Endothelial cell of umbilical vein (primary cell): Measurements from ENCODE around the gene VPS4A. TPM values are rescaled to one million over a fixed set of nuclear protein-coding genes. Genes with fewer than 3 reads are reported as not detected.

Experiments used
- BruUV-seq: library from RNA; stranded (reverse); fragments of 400-500 nt; replicated peaks from 2 replicates; lab custom pipeline; 2021; lab: Mats Ljungman, UMichigan
- CTCF ChIA-PET: fragments of 300-600, 350-600 bp; sonication (Branson Sonifier 250); formaldehyde crosslinking; loops from one replicate; lab custom pipeline; 2021; ENCODE audit warnings: antibody characterized with exemption, inconsistent platforms; lab: Charles Lee
- POLR2A ChIA-PET: fragments of 300-600, 350-600 bp; sonication (Branson Sonifier 250); formaldehyde crosslinking; loops from one replicate; lab custom pipeline; 2021; ENCODE audit warnings: antibody characterized with exemption, inconsistent platforms; lab: Charles Lee
- DNase-seq: peaks from one replicate; pipeline ENCODE4 v3.0.0-alpha.2; 2011; ENCODE audit warnings: low read depth, low spot score
- FAIRE-seq: peaks from 2 replicates; lab custom pipeline; 2011; peaks lifted over from hg19 to GRCh38; lab: Jason Lieb, UNC
- H2AFZ ChIP-seq: 2 replicates; pipeline ENCODE4 v1.6.0; 2012; ENCODE audit warnings: low read depth, low read length, control low read depth, inconsistent platforms
- H3K27ac ChIP-seq: 2 replicates; pipeline ENCODE4 v1.5.1; 2011; ENCODE audit warnings: low read depth, mild to moderate bottlenecking, control low read depth, low read length, moderate library complexity; ENCODE audit not compliant: insufficient read depth
- H3K27me3 ChIP-seq, 2 experiments: 2 replicates each; pipeline versions ENCODE4 v1.6.0 to v1.6.1; 2011; ENCODE audit warnings: low read length in 2 of 2, mixed read lengths in 1 of 2; ENCODE audit not compliant: control insufficient read depth in 2 of 2, insufficient read depth in 2 of 2
- H3K36me3 ChIP-seq, 2 experiments: 2 replicates in 1 of 2; 3 replicates in 1 of 2; pipeline ENCODE4 v1.5.1; 2011; ENCODE audit warnings: low read length in 2 of 2, mild to moderate bottlenecking in 1 of 2, moderate library complexity in 1 of 2; ENCODE audit not compliant: control insufficient read depth in 2 of 2, insufficient read depth in 2 of 2; ENCODE audit errors: extremely low read depth in 1 of 2
- H3K4me1 ChIP-seq: 3 replicates; pipeline ENCODE4 v1.5.1; 2011; ENCODE audit warnings: mild to moderate bottlenecking, low read length; ENCODE audit not compliant: control insufficient read depth, insufficient read depth; ENCODE audit errors: extremely low read depth
- H3K4me2 ChIP-seq: 2 replicates; pipeline ENCODE4 v1.6.1; 2011; ENCODE audit warnings: low read length, control low read depth, mixed read lengths; ENCODE audit not compliant: insufficient read depth
- H3K4me3 ChIP-seq, 3 experiments: fragments of 200-600 bp in 1 of 3; sonication (generic), shearing (Covaris generic) in 1 of 3; replicated peaks in 1 of 3; 2 replicates each; pipeline ENCODE4 v1.5.1; 2011 to 2016; ENCODE audit warnings: control low read depth in 3 of 3, low read length in 3 of 3, mild to moderate bottlenecking in 2 of 3, inconsistent platforms in 1 of 3, low read depth in 1 of 3, moderate library complexity in 1 of 3; ENCODE audit not compliant: insufficient read depth in 1 of 3
- H3K79me2 ChIP-seq: 2 replicates; pipeline ENCODE4 v1.6.0; 2012; ENCODE audit warnings: low read length, inconsistent platforms; ENCODE audit not compliant: control insufficient read depth, insufficient read depth
- H3K9ac ChIP-seq: replicated peaks from 2 replicates; pipeline ENCODE3; 2011; ENCODE audit warnings: low read length, control low read depth; ENCODE audit not compliant: insufficient read depth; ENCODE audit errors: extremely low read depth
- H3K9me1 ChIP-seq: replicated peaks from 3 replicates; pipeline ENCODE4 v1.6.0; 2011; ENCODE audit warnings: mild to moderate bottlenecking, low read length; ENCODE audit not compliant: control insufficient read depth, insufficient read depth; ENCODE audit errors: extremely low read depth
- H3K9me3 ChIP-seq: replicated peaks from 2 replicates; pipeline ENCODE4 v1.5.1; 2012; ENCODE audit warnings: low read length, inconsistent platforms; ENCODE audit not compliant: control insufficient read depth, insufficient read depth
- H4K20me1 ChIP-seq: replicated peaks from 2 replicates; pipeline ENCODE3; 2011; ENCODE audit warnings: mild to moderate bottlenecking, low read length; ENCODE audit not compliant: control insufficient read depth, insufficient read depth; ENCODE audit errors: extremely low read depth
- CTCF ChIP-seq, 2 donors: IDR thresholded peaks; 1 replicate in 1 of 2; 2 replicates in 1 of 2; pipeline ENCODE4 v1.5.1; 2011; ENCODE audit warnings: low read length in 2 of 2, mild to moderate bottlenecking in 2 of 2, moderate library complexity in 2 of 2, control low read depth in 1 of 2, inconsistent platforms in 1 of 2, low read depth in 1 of 2; ENCODE audit not compliant: insufficient read depth in 1 of 2; ENCODE audit errors: extremely low read depth in 1 of 2
- EZH2 ChIP-seq: IDR thresholded peaks from 2 replicates; pipeline ENCODE4 v1.6.1; 2012; ENCODE audit warnings: borderline replicate concordance, low read depth, mild to moderate bottlenecking, moderate library complexity, low read length, inconsistent platforms; ENCODE audit not compliant: severe bottlenecking
- FOS ChIP-seq: IDR thresholded peaks from 2 replicates; pipeline ENCODE4 v1.6.1; 2011; ENCODE audit warnings: mild to moderate bottlenecking, low read length, moderate library complexity, borderline replicate concordance; ENCODE audit not compliant: insufficient read depth
- GATA2 ChIP-seq: IDR thresholded peaks from 2 replicates; pipeline ENCODE4 v1.7.0; 2011; ENCODE audit warnings: low read depth, mild to moderate bottlenecking, moderate library complexity, mixed read lengths, low read length; ENCODE audit not compliant: insufficient read length, insufficient read depth
- JUN ChIP-seq: IDR thresholded peaks from 2 replicates; pipeline ENCODE4 v1.6.1; 2011; ENCODE audit warnings: borderline replicate concordance, low read depth; ENCODE audit not compliant: insufficient read length, insufficient read depth
- MAX ChIP-seq: IDR thresholded peaks from 2 replicates; pipeline ENCODE4 v1.6.1; 2011; ENCODE audit not compliant: insufficient read depth, insufficient read length
- MYC ChIP-seq: IDR thresholded peaks from one replicate; pipeline ENCODE4 v1.6.1; 2011; ENCODE audit warnings: mild to moderate bottlenecking, low read depth, low read length
- POLR2A ChIP-seq: IDR thresholded peaks from 2 replicates; pipeline ENCODE4 v1.6.1; 2012; ENCODE audit warnings: low read depth, mild to moderate bottlenecking, control low read depth, low read length
- POLR2AphosphoS5 ChIP-seq: IDR thresholded peaks from 2 replicates; pipeline ENCODE4 v1.6.1; 2012; ENCODE audit warnings: low read depth, mild to moderate bottlenecking, control low read depth, low read length, moderate library complexity; ENCODE audit not compliant: insufficient read depth
- dilution Hi-C: fragments of 300-500 bp; cut with MboI; formaldehyde crosslinking; loops from one replicate; pipeline ENCODE4 v1.15.0; 2019; ENCODE audit warnings: low sequenced_read_pairs; ENCODE audit not compliant: extremely low pct_ligation_motif_present
- intact Hi-C: fragments of 100-400 bp; cut with micrococcal nuclease; formaldehyde crosslinking; loops from one replicate; pipeline ENCODE4 v1.10.0; 2022
- polyA plus RNA-seq, 4 experiments: library from polyadenylated mRNA; depleted of rRNA in 3 of 4; stranded (reverse) in 3 of 4; unstranded in 1 of 4; fragments of >200 nt; gene quantifications; 2 replicates each; pipeline versions ENCODE4 v1.2.1 to v1.2.3, GENCODE V29; 2011 to 2012; ENCODE audit warnings: missing spikeins in 1 of 4
- total RNA-seq: library from RNA; stranded (reverse); gene quantifications from 2 replicates; pipeline ENCODE4 v1.2.3, GENCODE V29; 2021

VPS4A gene
- total and polyA plus RNA-seq, 2 donors (not counting 3 experiments of a cell fraction or from before 2014, with no cell fraction given) = 22.3 to 34.8 TPM

- Histone ChIP-seq H3K36me3 (peaks cover under 1 to 2% of the 10 kb centered on the region in 2 experiments), H3K9me3 (no peaks in the 10 kb centered on the region), H3K4me2 (no peak overlapping the region), H4K20me1 (no peaks in the 10 kb centered on the region), H3K4me3 (no peak overlapping the region), H3K27ac (no peak overlapping the region), H3K9me1 (no peaks in the 10 kb centered on the region), H3K4me1 (peaks cover 10% of the 10 kb centered on the region), H3K9ac (no peak overlapping the region), H3K27me3 (no peaks in the 10 kb centered on the region), H3K79me2 (peaks cover 28% of the 10 kb centered on the region), H2AFZ (no peak overlapping the region)
- dilution Hi-C loops (no loop called here), intact Hi-C loops (no loop called here)
- FAIRE-seq (no peak), DNase-seq (peak; percentile 26)
- TF ChIP-seq JUN (no peak), CTCF (IDR thresholded peaks at IDR 0.05; ENCODE audit: extremely low read depth in 1 of 2, insufficient read depth in 1 of 2, low read depth in 1 of 2, low read length in 2 of 2) (no peak), EZH2 (no peak), POLR2A (no peak), POLR2AphosphoS5 (no peak), FOS (no peak), MAX (no peak), MYC (no peak), GATA2 (no peak)
- no TSS peak for BruUV-seq
- CTCF ChIA-PET = no interaction called here
- POLR2A ChIA-PET = no interaction called here
These were observed 1.8 kb upstream of the VPS4A start for GRCh38 chr16:69309316-69309715.
